GM23338 (cell line): ENCODE data around the gene ENDOU. TPM values are rescaled to one million over a fixed set of nuclear protein-coding genes. Genes with fewer than 3 reads are reported as not detected.

Experiments used
- ATAC-seq: fragments of 200-7000 bp; cut with Tn5 transposase; 3 replicates; pipeline ENCODE4 v1.9.1; 2020
- DNase-seq: peaks from one replicate; pipeline ENCODE4 v3.0.0-alpha.2; 2015; ENCODE audit warnings: low spot score
- H2AFZ ChIP-seq: fragments of 200-600 bp; sonication (generic); 2 replicates; pipeline ENCODE4 v1.8.0; 2016; ENCODE audit warnings: antibody characterized with exemption, mild to moderate bottlenecking, moderate library complexity
- H3F3A ChIP-seq: fragments of 200-600 bp; sonication (generic); replicated peaks from 2 replicates; pipeline ENCODE4 v1.8.0; 2017; ENCODE audit warnings: antibody characterized with exemption, mixed run types, low read depth
- H3K27ac ChIP-seq: fragments of 200-600 bp; sonication (generic); 2 replicates; pipeline ENCODE4 v1.6.1; 2016; ENCODE audit warnings: low read depth
- H3K27me3 ChIP-seq: fragments of 200-600 bp; sonication (generic); 2 replicates; pipeline ENCODE4 v1.8.0; 2016; ENCODE audit warnings: mild to moderate bottlenecking, mixed run types, moderate library complexity; ENCODE audit not compliant: insufficient read depth
- H3K36me3 ChIP-seq: fragments of 200-600 bp; sonication (generic); 2 replicates; pipeline ENCODE4 v1.8.0; 2016; ENCODE audit warnings: mild to moderate bottlenecking; ENCODE audit not compliant: insufficient read depth
- H3K4me1 ChIP-seq: fragments of 200-600 bp; sonication (generic); 2 replicates; pipeline ENCODE4 v1.8.0; 2016; ENCODE audit warnings: mild to moderate bottlenecking, moderate library complexity; ENCODE audit not compliant: insufficient read depth
- H3K4me2 ChIP-seq: fragments of 200-600 bp; sonication (generic); 2 replicates; pipeline ENCODE4 v1.7.1; 2017; ENCODE audit warnings: mixed run types
- H3K4me3 ChIP-seq: fragments of 200-600 bp; sonication (generic); 2 replicates; pipeline ENCODE4 v1.6.1; 2016; ENCODE audit warnings: mixed run types
- H3K79me2 ChIP-seq: fragments of 200-600 bp; sonication (generic); replicated peaks from 2 replicates; pipeline ENCODE4 v1.8.0; 2017; ENCODE audit warnings: mild to moderate bottlenecking; ENCODE audit not compliant: insufficient read depth
- H3K9me2 ChIP-seq: fragments of 200-600 bp; sonication (generic); 2 replicates; pipeline ENCODE4 v1.8.0; 2017; ENCODE audit not compliant: insufficient read depth
- H4K20me1 ChIP-seq: fragments of 200-600 bp; sonication (generic); replicated peaks from 2 replicates; pipeline ENCODE4 v1.8.0; 2017; ENCODE audit warnings: mild to moderate bottlenecking; ENCODE audit not compliant: insufficient read depth
- H3K27ac Mint-ChIP-seq: 2 replicates; pipeline ENCODE4 v1.8.0; 2020; ENCODE audit warnings: inconsistent platforms, mild to moderate bottlenecking, moderate library complexity, mixed read lengths
- H3K27me3 Mint-ChIP-seq: 3 replicates; pipeline ENCODE4 v1.8.0; 2022; ENCODE audit warnings: low read depth, mild to moderate bottlenecking, moderate library complexity, mixed read lengths, inconsistent platforms; ENCODE audit not compliant: insufficient read depth, poor library complexity
- H3K36me3 Mint-ChIP-seq: 3 replicates; pipeline ENCODE4 v1.8.0; 2021; ENCODE audit warnings: low read depth, mild to moderate bottlenecking, inconsistent platforms, moderate library complexity, mixed read lengths
- H3K4me1 Mint-ChIP-seq: 3 replicates; pipeline ENCODE4 v1.8.0; 2020; ENCODE audit warnings: mild to moderate bottlenecking, inconsistent platforms, mixed read lengths
- H3K4me3 Mint-ChIP-seq: 3 replicates; pipeline ENCODE4 v1.8.0; 2021; ENCODE audit warnings: moderate library complexity, mild to moderate bottlenecking, inconsistent platforms, mixed read lengths
- H3K9me3 Mint-ChIP-seq: 3 replicates; pipeline ENCODE4 v1.8.0; 2020; ENCODE audit warnings: moderate library complexity, mild to moderate bottlenecking, inconsistent platforms, mixed read lengths
- CREB1 ChIP-seq: fragments of 250-450 bp; sonication (Bioruptor Pico); IDR thresholded peaks from 2 replicates; pipeline ENCODE4 v1.5.0; 2020; ENCODE audit warnings: low read depth, mild to moderate bottlenecking, moderate library complexity
- CTCF ChIP-seq, 2 experiments: fragments of 200-600 bp in 1 of 2; sonication (generic) in 1 of 2; conservative IDR thresholded peaks; 2 replicates each; pipeline versions ENCODE4 v1.5.1 to v1.6.1; 2016 to 2017; ENCODE audit warnings: antibody characterized with exemption in 2 of 2, low read depth in 2 of 2, mild to moderate bottlenecking in 2 of 2, moderate library complexity in 1 of 2
- ETS1 ChIP-seq: IDR thresholded peaks from 2 replicates; pipeline ENCODE4 v1.6.1; 2016; ENCODE audit warnings: antibody characterized with exemption
- EZH2 ChIP-seq: fragments of 200-600 bp; sonication (generic); IDR thresholded peaks from one replicate; pipeline ENCODE4 v1.8.0; 2017; ENCODE audit warnings: antibody characterized with exemption, mild to moderate bottlenecking, low read depth; ENCODE audit not compliant: unreplicated experiment
- EZH2phosphoT487 ChIP-seq: fragments of 200-600 bp; sonication (generic); IDR thresholded peaks from one replicate; pipeline ENCODE4 v1.8.1; 2018; ENCODE audit warnings: antibody characterized with exemption; ENCODE audit not compliant: unreplicated experiment
- JUNB ChIP-seq: IDR thresholded peaks from one replicate; pipeline ENCODE4 v1.6.1; 2016; ENCODE audit warnings: antibody characterized with exemption; ENCODE audit not compliant: unreplicated experiment
- NANOG ChIP-seq: IDR thresholded peaks from 2 replicates; pipeline ENCODE4 v1.6.1; 2016; ENCODE audit warnings: antibody characterized with exemption, borderline replicate concordance
- STAT1 ChIP-seq: IDR thresholded peaks from one replicate; pipeline ENCODE4 v1.6.1; 2016; ENCODE audit warnings: antibody characterized with exemption; ENCODE audit not compliant: unreplicated experiment
- ZNF114 ChIP-seq: fragments of 250-450 bp; sonication (Bioruptor Pico); IDR thresholded peaks from 2 replicates; pipeline ENCODE4 v1.5.0; 2020; ENCODE audit warnings: mild to moderate bottlenecking, moderate library complexity
- ZNF331 ChIP-seq: fragments of 250-450 bp; sonication (Bioruptor Pico); IDR thresholded peaks from 2 replicates; pipeline ENCODE4 v1.5.0; 2020; ENCODE audit warnings: low read depth, mild to moderate bottlenecking, moderate library complexity
- polyA plus RNA-seq: library from polyadenylated mRNA; unstranded; fragments of >200 nt; fragmentation: Nextera tagmentation; extraction: Ambion mirVana; gene quantifications from 2 replicates; pipeline ENCODE4 v1.2.1, GENCODE V29; 2016
- total RNA-seq: library from RNA; depleted of rRNA; stranded (reverse); fragments of >200 nt; shearing (Covaris generic); gene quantifications from 2 replicates; pipeline ENCODE4 v1.2.3, GENCODE V29; 2014

Gene ENDOU
- total and polyA plus RNA-seq, 2 experiments from 2014 or later: not detected

- Histone ChIP-seq H3F3A (peaks cover 15% of the 10 kb centered on the region), H4K20me1 (no peaks in the 10 kb centered on the region), H3K27me3 (peaks cover 17% of the 10 kb centered on the region), H3K4me3 (no peak overlapping the region), H3K79me2 (no peaks in the 10 kb centered on the region), H2AFZ (no peak overlapping the region), H3K27ac (no peak overlapping the region), H3K4me2 (no peak overlapping the region), H3K36me3 (no peaks in the 10 kb centered on the region), H3K9me2 (no peaks in the 10 kb centered on the region), H3K4me1 (peaks cover 32% of the 10 kb centered on the region)
- Mint-ChIP-seq H3K27ac (no peak overlapping the region), H3K36me3 (no peaks in the 10 kb centered on the region), H3K9me3 (no peaks in the 10 kb centered on the region), H3K4me3 (no peak overlapping the region), H3K27me3 (peaks cover 11% of the 10 kb centered on the region), H3K4me1 (peaks cover 22% of the 10 kb centered on the region)
- no peak for TF ChIP-seq ZNF331 (CRISPR knock-in tag)
- TF ChIP-seq ZNF114 (CRISPR knock-in tag): no peak
- TF ChIP-seq EZH2: no peak
- TF ChIP-seq JUNB: no peak
- TF ChIP-seq STAT1: no peak
- TF ChIP-seq EZH2phosphoT487: no peak
- no peak for TF ChIP-seq CTCF (conservative IDR thresholded peaks at IDR 0.05; ENCODE audit: low read depth in 2 of 2)
- TF ChIP-seq ETS1: no peak
- DNase-seq (no peak), ATAC-seq (no peak)
These were observed 44.9 kb upstream of the ENDOU start for GRCh38 chr12:47770086-47770726.

- Histone ChIP-seq H3K4me3 (no peak overlapping the region), H4K20me1 (no peaks in the 10 kb centered on the region), H3K4me2 (no peak overlapping the region), H3K79me2 (no peaks in the 10 kb centered on the region), H3F3A (peaks cover 8% of the 10 kb centered on the region), H3K27me3 (peaks cover 13% of the 10 kb centered on the region), H2AFZ (no peak overlapping the region), H3K9me2 (no peaks in the 10 kb centered on the region), H3K27ac (no peak overlapping the region), H3K4me1 (peaks cover 32% of the 10 kb centered on the region), H3K36me3 (no peaks in the 10 kb centered on the region)
- Mint-ChIP-seq H3K4me1 (peaks cover 18% of the 10 kb centered on the region), H3K4me3 (no peak overlapping the region), H3K36me3 (no peaks in the 10 kb centered on the region), H3K27ac (no peak overlapping the region), H3K27me3 (peaks cover 12% of the 10 kb centered on the region), H3K9me3 (no peaks in the 10 kb centered on the region)
- no peak for DNase-seq
- no peak for ATAC-seq
- TF ChIP-seq EZH2: no peak
- TF ChIP-seq JUNB: no peak
- TF ChIP-seq CTCF (conservative IDR thresholded peaks at IDR 0.05; ENCODE audit: low read depth in 2 of 2): no peak
- no peak for TF ChIP-seq ZNF114 (CRISPR knock-in tag)
- TF ChIP-seq NANOG: no peak
- TF ChIP-seq ETS1: no peak
- no peak for TF ChIP-seq CREB1 (CRISPR knock-in tag)
These were observed 44.2 kb upstream of the ENDOU start for GRCh38 chr12:47769234-47770085.
